GM18873 (cell line): Measurements from ENCODE around the gene UHRF1.
A peak's percentile ranks its signal among the peaks of the same experiment; 100 is the strongest.
"Not testable (repeated sequence)": the region's sequence is repeated elsewhere in the genome, so short reads cannot be mapped to it uniquely, and the experiment has no call there.

Experiments used
- ATAC-seq: cut with Tn5 transposase; IDR thresholded peaks from one replicate; pipeline ENCODE4 v1.9.1; 2021; ENCODE audit warnings: mild to moderate bottlenecking, moderate library complexity, moderate number of reproducible peaks; ENCODE audit not compliant: unreplicated experiment, low FRiP score

UHRF1 gene

DNA sequence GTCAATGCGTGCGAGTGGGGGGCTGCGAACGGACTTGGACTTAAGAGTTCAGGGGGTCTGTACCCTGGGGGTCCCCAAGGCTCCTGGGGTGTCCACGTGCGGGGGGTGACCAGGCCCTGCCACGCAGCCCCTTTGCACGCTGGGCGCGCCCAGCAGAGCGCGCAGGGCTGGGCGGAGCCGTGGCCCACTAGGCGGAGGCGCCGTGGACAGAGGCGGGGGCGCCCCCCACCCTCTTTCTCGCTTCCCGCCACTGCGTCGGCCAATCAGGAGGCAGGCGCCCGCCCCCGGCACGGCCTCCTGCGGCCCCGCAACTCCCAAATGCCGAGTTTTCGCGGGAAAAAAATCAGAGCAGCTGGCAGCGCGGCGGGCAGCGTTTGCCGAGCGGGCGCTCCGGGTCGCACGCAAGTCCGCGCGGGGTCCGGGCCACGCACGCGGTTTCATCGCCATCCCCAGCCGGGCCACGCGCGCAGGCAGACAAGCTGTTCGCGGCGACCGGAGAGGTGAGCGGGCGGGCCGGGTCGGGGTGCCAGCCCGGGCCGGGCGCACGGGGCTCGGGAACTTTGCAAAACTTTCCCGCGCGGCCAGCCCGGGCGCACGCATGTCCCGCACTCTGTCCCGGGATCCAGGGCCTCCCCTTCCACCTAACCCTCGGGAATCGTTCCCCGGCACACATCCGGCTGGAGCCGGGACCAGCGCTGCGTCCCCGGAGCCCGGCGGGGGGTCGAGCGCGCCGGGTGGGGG lies at the start of gene UHRF1:
Gene UHRF1, plus strand, starts transcription at position 346 of the 741 bp plus-strand sequence. CDS start 1,385 bp downstream, outside the sequence.
- ATAC-seq, result no peak

DNA sequence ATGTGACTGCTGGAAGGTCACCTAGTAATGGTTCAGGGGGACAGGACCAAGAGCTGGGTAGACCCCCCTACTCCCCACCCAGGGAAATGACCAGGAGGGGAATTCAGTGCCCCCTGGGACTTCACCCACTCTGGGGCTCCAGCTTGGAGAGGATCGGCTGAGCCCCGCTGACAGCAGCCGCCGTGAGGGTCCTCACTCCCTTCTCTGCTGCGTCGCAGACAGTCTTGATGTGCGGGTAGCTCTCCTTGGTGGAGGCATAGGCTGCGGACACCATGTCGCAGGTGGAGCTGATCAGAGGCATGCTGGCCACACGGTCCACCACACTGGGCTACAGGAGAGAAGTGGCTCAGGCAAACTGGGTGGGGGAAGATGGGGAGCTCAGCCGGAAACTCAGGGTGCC lies 49.6 kb upstream of the UHRF1 start:
- ATAC-seq, result no peak

DNA sequence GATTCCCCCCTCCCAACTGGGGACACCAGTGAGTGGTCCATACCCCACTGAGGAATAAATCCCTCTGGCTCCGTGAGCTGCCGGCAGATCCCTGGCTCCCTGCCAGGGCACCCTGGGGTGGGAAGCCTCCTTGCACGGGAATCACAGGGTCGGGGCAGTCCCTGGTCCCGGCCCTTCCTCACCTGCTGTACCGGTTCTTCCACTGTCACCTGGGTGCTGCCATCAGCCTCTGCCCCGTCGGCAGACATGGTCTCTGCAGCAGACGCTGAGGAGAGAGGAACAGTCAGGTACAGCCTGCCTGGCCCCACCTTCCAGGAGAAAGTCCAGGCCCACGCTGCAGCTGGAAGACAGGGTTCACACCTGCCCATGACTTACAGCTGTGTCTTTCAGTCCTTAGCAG lies 48.2 kb upstream of the UHRF1 start:
- ATAC-seq, result no peak

DNA sequence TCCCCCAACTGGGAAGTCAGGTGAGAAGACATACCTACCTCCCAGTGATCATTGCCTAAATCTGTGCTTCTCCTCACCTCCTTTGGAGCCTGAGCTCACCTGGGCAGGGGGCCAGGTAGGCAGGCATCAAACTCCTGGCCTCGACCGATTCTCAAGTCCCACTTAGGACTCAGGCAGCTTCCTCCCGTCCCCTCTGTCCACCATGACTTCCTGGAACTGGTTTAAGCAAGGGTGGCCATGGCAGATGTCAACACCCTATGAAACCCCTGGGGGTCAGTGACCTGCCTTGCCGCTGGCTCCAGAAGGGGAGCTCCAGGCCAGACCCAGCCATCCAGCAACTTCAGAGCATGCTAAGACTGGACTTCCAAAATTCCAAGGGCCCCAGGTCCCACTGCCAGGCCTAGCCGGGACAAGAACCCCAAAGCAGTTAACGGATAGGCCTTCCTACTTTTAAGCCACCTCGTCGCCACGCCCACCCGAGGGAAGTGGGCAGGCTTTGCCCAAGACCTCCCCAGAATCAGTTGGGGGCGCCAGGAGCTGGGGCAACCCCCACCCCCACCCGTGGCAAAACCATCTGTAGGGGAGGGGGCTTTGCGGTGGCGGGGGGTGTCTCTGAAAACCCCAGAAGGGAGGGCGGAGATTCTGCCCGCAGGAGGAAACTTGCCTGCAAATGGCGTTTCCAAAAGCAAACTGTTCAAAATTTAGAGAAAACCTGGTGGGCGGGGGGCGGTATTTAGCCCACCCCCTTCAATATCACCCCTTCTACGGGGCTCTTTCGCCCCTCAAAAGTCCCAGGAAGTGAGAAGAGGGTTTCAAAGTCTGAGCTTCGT lies 42.5 kb upstream of the UHRF1 start:
- no peak for ATAC-seq

DNA sequence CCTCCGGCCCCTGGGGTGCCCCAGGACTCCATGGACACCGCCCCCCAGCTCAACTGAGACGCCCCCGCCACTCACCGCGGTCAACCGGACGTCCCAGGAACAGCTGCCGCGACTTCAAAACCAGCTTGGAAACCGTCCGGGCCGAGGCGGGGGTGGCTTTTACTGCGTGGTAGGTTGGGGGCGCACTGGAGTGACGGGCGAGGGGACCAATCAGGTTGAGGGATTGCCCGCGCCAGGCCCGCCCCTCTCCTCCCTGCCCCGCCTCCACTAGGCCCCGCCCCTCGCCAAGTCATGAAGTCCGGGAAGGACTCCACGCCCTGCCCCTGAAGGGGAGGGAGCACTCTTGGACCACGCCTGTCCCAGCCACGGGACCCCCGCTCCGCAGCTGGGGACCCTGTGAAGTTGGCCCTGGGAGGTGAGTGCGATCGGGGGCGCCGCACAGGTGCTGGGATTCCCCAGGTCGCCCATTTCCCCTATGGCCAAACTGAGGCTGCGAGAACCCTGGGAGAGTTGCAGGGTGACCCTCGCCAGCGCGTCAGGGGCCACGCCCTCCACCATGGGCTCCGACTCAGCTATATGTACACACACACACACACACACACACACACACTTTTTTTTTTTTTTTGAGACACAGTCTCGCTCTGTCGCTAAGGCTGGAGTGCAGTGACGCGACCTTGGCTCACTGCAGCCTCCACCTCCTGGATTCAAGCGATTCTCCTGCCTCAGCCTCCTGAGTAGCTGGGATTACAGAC lies 41.6 kb upstream of the UHRF1 start, which contains the start of gene PLIN3:
Gene PLIN3, minus strand, starts transcription at position 134 of the 752 bp plus-strand sequence. CDS start 6,273 bp downstream, outside the sequence.
- peak; percentile 57 for ATAC-seq

DNA sequence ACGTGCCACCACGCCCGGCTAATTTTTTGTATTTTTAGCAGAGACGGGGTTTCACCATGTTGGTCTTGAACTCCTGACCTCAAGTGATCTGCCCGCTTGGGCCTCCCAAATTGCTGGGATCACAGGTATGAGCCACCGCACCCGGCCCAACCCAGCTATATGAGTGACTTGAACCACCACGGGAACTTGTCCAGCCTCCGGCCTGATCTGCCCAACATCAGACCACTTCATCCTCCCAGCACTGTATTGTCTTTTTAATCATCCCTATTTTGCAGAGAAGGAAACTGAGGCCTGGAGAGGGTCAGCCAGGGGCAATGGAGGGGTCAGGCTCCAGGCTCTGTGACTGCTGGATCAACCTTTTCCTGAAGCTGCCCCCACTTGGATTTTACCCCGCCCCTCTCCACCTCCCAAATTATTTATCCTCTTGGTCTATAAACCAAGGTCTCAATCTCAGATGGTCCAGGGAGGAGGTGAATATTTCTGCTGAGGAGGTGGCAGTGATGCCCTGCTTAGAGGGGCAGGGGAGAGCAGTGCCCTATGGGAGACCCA lies 40.9 kb upstream of the UHRF1 start:
- ATAC-seq, result no peak

DNA sequence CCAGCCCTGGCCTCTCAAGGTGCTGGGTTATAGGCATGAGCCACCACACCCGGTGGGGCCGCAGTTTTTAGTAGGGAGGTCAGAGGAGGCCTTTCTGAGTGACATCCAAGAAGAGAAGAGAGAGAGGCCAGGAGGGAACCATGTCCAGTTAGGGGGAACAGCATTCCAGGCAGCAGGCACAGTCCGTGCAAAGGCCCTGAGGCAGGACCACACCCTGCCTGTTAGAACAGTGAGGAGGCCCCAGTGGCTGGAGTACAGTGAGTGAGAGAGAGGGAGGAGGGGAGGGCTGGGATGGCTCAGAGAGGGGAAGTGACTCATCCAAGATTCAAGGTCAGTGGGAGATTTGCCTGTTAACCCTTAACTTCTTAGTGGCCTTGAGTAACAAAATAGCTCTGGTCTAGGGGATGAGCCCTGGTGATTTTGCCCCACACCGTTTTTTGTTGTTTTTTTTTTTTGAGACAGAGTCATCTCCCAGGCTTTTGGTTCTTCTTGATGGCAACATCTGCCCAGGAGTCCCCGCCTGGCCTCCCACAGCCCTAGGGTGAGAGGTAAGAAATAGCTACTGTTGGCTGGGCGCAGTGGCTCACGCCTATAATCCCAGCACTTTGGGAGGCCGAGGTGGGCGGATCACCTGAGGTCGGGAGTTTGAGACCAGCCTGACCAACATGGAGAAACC lies 39.1 kb upstream of the UHRF1 start:
- no peak for ATAC-seq

DNA sequence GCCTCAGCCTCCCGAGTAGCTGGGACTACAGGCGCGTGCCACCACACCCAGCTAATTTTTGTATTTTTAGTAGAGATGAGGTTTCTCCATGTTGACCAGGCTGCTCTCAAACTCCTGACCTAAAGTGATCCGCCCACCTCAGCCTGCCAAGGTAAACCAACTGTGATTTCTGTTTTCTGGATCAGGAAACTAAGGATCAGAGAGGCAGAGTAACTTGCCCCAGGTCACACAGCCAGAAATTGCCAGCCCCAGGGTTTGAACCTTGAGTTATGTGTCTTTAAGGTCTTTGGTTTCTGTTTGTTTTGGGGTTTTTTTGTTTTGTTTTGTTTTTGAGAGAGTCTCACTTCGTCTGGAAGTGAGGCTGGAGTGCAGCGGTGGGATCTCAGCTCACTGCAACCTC lies 37.6 kb upstream of the UHRF1 start:
- no peak for ATAC-seq

DNA sequence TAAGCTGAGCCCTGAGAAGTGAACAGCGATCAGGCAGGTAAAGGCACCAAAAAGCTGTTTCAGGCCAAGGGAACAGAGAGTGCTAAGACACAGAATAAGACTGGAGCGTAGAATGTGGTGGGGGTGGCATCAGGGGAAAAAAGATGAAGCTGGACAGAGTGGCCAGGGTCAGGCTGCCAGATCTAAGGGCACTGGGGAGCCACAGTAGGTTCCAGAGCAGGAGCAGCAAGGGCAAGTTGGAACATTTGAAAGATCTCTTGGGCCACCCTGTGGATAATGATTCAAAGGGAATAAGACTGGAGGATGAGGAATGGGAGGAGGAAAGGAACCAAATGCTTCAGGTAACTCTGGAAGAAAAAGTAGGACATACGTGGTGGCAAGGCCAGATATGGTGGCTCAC lies 35.4 kb upstream of the UHRF1 start:
- no peak for ATAC-seq

DNA sequence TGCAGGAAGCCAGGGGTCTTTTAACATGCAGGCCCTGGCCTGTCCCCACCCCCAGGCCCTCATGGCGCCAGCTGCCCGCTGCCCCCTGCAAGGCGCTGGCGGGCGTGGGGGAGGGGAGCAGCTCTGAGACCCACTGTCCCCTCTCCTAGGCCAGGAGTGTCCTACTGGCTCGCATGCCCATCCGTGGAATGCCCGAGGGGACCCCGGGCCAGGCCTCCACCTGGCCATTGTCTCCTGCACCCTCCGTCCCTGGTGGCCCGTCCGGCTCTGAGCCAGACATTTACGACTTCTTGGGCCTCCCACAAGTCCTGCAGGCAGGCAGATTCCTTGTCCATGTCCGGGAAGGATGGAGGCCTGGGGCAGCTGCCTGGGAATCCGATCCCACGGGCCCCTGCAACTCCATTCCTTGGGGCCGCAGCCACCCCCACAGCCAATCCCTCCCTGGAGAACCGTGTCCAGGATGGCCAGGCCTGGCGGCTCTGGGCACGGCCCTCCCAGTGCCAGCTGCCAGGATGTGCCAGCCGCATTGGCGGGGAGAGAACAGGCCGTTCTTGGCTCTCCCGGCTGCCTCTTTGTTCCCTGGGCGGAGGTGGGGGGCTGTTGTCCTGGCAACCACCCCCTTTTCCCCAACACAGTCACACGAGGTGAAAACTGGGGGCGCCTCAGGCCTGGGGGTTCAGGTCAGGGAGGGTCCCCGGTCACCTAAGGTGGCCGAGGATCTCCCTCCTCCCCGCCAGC lies 31.4 kb upstream of the UHRF1 start:
- ATAC-seq, result no peak

DNA sequence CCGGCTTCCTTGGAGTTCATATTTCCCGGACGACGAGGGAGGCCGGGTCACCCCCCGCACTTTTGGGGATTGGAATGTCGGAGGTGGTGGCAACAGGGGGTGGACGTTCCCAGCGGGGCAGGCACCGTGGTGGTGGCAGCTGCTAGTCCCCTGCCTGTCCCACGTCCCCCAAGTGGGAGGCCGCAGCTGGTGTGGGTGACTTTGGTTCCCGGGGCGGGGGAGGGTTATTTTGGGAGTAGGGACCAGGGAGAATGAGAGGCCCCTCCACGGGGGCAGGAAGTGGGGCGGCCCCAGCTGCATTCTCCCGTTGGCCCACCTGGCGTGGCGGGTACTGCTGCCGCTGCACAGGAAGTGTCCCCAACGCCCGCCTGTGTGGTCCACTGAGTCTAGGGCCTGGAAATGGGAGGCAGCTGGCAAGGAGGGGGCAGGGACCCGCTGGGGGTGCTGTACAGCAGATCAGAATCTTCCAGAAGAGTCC lies 30.8 kb upstream of the UHRF1 start:
- no peak for ATAC-seq

DNA sequence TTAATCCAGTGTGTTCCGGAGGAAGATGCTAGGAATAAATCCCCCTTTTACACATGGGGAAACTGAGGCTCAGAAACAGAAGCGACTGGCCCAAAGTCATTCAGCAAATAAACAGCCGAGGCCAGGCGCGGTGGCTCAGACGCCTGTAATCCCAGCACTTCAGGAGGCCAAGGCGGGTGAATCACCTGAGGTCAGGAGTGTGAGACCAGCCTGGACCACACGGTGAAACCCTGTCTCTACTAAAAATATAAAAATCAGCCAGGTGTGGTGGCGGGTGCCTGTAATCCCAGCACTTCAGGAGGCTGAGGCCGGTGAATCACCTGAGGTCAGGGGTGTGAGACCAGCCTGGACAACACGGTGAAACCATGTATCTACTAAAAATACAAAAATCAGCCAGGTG lies 30.3 kb upstream of the UHRF1 start:
- ATAC-seq, result no peak

DNA sequence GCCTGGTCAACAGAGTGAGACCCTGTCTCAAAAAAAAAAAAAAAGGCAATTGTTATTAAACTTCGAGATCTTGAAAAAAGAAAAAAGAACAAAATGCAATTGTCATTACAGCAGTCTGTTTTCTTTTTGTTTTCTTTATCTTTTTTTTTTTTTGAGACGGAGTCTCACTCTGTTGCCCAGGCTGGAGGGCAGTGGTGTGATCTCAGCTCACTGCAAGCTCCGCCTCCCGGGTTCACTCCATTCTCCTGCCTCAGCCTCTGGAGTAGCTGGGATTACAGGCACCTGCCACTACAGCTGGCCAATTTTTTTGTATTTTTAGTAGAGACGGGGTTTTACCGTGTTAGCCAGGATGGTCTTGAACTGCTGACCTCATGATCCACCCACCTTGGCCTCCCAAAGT lies 26.4 kb upstream of the UHRF1 start:
- not testable (repeated sequence) for ATAC-seq

DNA sequence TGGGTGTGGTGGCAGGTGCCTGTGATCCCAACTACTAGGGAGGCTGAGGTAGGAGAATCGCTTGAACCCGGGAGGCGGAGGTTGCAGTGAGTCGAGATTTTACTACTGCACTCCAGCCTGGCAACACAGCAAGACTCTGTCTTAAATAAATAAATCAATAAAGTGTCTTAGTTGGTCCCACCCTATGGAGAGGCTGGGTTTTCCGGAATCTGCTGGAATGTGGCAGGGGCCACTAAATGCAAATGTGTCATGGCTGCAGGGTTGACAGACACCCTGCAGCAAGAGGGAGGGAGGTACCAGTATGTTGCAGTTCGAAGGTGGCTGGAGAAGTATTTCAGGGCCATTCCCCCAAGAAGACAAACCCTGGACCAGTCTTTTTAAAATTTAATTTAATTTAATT lies 24.3 kb upstream of the UHRF1 start:
- not testable (repeated sequence) for ATAC-seq

DNA sequence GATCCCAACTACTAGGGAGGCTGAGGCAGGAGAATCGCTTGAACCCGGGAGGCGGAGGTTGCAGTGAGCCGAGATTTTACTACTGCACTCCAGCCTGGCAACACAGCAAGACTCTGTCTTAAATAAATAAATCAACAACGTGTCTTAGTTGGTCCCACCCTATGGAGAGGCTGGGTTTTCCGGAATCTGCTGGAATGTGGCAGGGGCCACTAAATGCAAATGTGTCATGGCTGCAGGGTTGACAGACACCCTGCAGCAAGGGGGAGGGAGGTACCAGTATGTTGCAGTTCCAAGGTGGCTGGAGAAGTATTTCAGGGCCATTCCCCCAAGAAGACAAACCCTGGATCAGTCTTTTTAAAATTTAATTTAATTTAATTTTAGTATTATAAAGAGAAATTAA lies 21.5 kb upstream of the UHRF1 start:
- ATAC-seq, result not testable (repeated sequence)

DNA sequence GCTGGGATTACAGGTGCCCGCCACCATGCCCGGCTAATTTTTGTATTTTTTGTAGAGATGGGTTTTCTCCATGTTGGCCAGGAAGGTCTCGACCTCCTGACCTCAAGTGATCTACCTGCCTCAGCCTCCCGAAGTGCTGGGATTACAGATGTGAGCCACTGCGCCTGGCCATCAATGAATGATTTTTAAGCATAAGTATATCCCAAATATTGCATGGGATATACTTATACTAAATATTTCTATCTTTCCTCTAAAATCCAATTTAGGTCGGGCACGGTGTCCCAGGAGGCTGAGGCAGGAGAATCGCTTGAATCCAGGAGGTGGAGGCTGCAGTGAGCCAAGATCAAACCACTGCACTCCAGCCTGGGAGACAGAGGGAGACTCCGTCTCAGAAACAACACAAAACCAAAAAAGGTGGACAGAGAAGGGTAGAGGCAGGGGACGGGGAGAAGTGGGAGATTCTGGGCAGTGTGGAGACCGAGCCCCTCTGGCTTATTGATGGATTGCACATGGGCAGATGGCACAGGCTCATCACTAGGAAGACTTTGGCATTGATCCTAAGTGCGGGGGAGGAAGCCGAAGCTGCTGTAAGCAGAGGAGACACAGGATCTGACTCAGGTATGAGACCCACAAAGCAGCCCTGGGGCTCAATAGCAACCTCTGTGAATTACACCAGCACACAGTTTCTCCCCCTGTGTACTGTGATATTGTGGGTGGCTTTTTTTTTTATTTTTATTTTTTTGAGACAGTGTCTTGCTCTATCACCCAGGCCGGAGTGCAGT lies 20.1 kb upstream of the UHRF1 start:
- no peak for ATAC-seq

DNA sequence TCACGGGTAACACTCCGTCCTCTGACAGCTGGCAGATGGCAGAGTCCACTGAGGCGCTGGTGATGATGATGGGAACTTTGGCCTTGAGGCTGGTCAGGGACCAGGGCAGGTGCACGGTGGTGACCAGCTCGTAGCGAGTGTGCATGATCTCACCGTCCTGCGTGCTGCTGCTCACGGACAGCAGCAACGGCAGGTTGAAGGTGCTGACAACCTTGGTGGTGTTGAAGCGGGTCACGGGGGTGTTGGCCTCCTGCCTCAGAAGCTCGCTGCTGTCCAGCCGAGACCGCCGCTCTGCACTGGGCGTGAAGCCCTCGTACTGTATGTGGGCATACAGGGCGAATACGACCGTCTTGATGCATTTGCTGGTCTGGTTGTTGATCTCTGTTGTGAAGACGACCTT lies 18.2 kb upstream of the UHRF1 start:
- ATAC-seq, result no peak

DNA sequence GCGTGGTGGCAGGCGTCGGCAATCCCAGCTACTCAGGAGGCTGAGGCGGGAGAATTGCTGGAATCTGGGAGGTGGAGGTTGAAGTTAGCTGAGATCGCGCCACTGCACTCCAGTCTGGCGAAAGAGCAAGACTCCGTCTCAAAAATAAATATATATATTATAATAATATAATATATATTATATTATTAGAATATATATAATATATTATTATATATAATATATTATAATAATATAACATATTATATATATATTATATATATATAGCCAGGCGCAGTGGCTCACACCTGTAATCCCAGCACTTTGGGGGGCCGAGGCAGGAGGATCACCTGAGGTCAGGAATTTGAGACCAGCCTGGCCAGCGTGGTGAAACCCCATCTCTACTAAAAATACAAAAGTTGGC lies 16.3 kb upstream of the UHRF1 start:
- not testable (repeated sequence) for ATAC-seq

DNA sequence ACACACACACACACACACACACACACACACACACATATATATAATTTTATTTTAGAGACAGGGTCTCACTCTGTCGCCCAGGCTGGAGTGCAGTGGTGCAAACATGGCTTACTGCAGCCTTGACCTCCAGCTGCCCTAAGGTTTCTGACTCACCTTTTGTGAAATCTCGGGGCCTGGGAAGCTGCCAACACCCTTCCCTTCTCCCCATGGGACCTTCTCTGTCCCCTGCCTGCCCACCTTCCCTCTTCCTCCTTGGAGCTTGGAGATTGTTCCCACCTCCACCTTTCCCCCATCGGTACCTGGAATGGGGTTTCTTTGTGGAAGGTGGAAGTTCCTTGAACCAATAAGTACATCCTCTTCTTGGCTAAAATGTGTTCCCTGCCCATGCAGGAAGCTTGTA lies 12.9 kb upstream of the UHRF1 start:
- ATAC-seq, result no peak
